ENCODE measurements around the gene AMMECR1.

The AMMECR1 gene

GRCh38 chrX:110204986-110205385 is 112.9 kb downstream of the AMMECR1 start:
- peak; percentile 34 for DNase-seq (ENCODE audit: low read depth)
- no peak overlapping the region for H3K4me3 ChIP-seq (ENCODE audit: low read depth, low read length)
- no peak for TF ChIP-seq MYC (IDR thresholded peaks at IDR 0.05; ENCODE audit: low read depth, low read length)
- TF ChIP-seq MAX (IDR thresholded peaks at IDR 0.05; ENCODE audit: low read depth, low read length) = no peak
- TF ChIP-seq POLR2A (IDR thresholded peaks at IDR 0.05; ENCODE audit: extremely low read depth, insufficient read length) = no peak
- TF ChIP-seq CTCF (IDR thresholded peaks at IDR 0.05; ENCODE audit: low read depth, low read length) = no peak

- no peak overlapping the region for H3K4me3 ChIP-seq (ENCODE audit: low read depth, low read length)
- no peak for DNase-seq (ENCODE audit: low read depth)
- TF ChIP-seq CTCF (IDR thresholded peaks at IDR 0.05; ENCODE audit: low read depth, low read length) (no peak), POLR2A (IDR thresholded peaks at IDR 0.05; ENCODE audit: extremely low read depth, insufficient read length) (no peak), MAX (IDR thresholded peaks at IDR 0.05; ENCODE audit: low read depth, low read length) (no peak), MYC (IDR thresholded peaks at IDR 0.05; ENCODE audit: low read depth, low read length) (no peak)
Measured at GRCh38 chrX:110201799-110202198, 116.1 kb downstream of the AMMECR1 start.

- no peak for DNase-seq (ENCODE audit: low read depth)
- H3K4me3 ChIP-seq (ENCODE audit: low read depth, low read length) = no peak overlapping the region
- TF ChIP-seq MAX (IDR thresholded peaks at IDR 0.05; ENCODE audit: low read depth, low read length) (no peak), MYC (IDR thresholded peaks at IDR 0.05; ENCODE audit: low read depth, low read length) (no peak), CTCF (IDR thresholded peaks at IDR 0.05; ENCODE audit: low read depth, low read length) (no peak), POLR2A (IDR thresholded peaks at IDR 0.05; ENCODE audit: extremely low read depth, insufficient read length) (no peak)
Measured at GRCh38 chrX:110194977-110195376, 122.9 kb downstream of the AMMECR1 start.

- TF ChIP-seq MYC (IDR thresholded peaks at IDR 0.05; ENCODE audit: low read depth, low read length) (no peak), MAX (IDR thresholded peaks at IDR 0.05; ENCODE audit: low read depth, low read length) (no peak), CTCF (IDR thresholded peaks at IDR 0.05; ENCODE audit: low read depth, low read length) (no peak), POLR2A (IDR thresholded peaks at IDR 0.05; ENCODE audit: extremely low read depth, insufficient read length) (no peak)
- DNase-seq (ENCODE audit: low read depth) = peak; percentile 14
- no peak overlapping the region for H3K4me3 ChIP-seq (ENCODE audit: low read depth, low read length)
Measured at GRCh38 chrX:110192516-110192915, 125.4 kb downstream of the AMMECR1 start.

- no peak for TF ChIP-seq MYC (IDR thresholded peaks at IDR 0.05; ENCODE audit: low read depth, low read length)
- no peak for TF ChIP-seq CTCF (IDR thresholded peaks at IDR 0.05; ENCODE audit: low read depth, low read length)
- TF ChIP-seq POLR2A (IDR thresholded peaks at IDR 0.05; ENCODE audit: extremely low read depth, insufficient read length) = no peak
- no peak for TF ChIP-seq MAX (IDR thresholded peaks at IDR 0.05; ENCODE audit: low read depth, low read length)
- no peak for DNase-seq (ENCODE audit: low read depth)
- H3K4me3 ChIP-seq (ENCODE audit: low read depth, low read length) = no peak overlapping the region
Measured at GRCh38 chrX:110188701-110189558, 129.0 kb downstream of the AMMECR1 start.

Data from NB4 (cell line).